Stimulated activated CD8-positive, alpha-beta memory T cell treated with anti-CD3 and anti-CD28 coated beads, Interleukin-7, amount 100 ng/mL, for 1 hour (primary cell): ENCODE results near the gene CD177.
"Not testable (repeated sequence)": the region's sequence is repeated elsewhere in the genome, so short reads cannot be mapped to it uniquely, and the experiment has no call there.

Experiments used
- DNase-seq, 2 donors: peaks; one replicate each; pipeline ENCODE4 v3.0.0-alpha.2; 2020; ENCODE audit warnings: low read depth in 2 of 2

The CD177 gene

GRCh38 chr19:43380771-43381386, 27.4 kb downstream of the CD177 start:
- no peak for DNase-seq

GRCh38 chr19:43382586-43383216, 29.2 kb downstream of the CD177 start:
- not testable (repeated sequence) for DNase-seq

GRCh38 chr19:43383254-43383653, 29.8 kb downstream of the CD177 start:
- DNase-seq = not testable (repeated sequence)

- DNase-seq = not testable (repeated sequence)
Observed at GRCh38 chr19:43383759-43384158, 30.3 kb downstream of the CD177 start.

- DNase-seq = not testable (repeated sequence)
Observed at GRCh38 chr19:43390903-43391551, 37.5 kb downstream of the CD177 start.

GRCh38 chr19:43391552-43391935, 38.1 kb downstream of the CD177 start:
- DNase-seq = not testable (repeated sequence)

- DNase-seq = not testable (repeated sequence)
Observed at GRCh38 chr19:43393501-43393900, 40.0 kb downstream of the CD177 start.

- no peak for DNase-seq
Observed at GRCh38 chr19:43395561-43395960, 42.1 kb downstream of the CD177 start.

- DNase-seq = no peak
Observed at GRCh38 chr19:43406297-43406696, 52.8 kb downstream of the CD177 start.

GRCh38 chr19:43407416-43408005, 54.0 kb downstream of the CD177 start:
- DNase-seq = no peak

- no peak for DNase-seq
Observed at GRCh38 chr19:43408043-43408442, 54.6 kb downstream of the CD177 start.

GRCh38 chr19:43409415-43409814, 55.9 kb downstream of the CD177 start:
- DNase-seq = no peak

- DNase-seq = no peak
Observed at GRCh38 chr19:43412441-43412840, 59.0 kb downstream of the CD177 start.
